ENCODE measurements around the gene MAG. TPM values are rescaled to one million over a fixed set of nuclear protein-coding genes. Genes with fewer than 3 reads are reported as not detected.

MAG gene
- total RNA-seq, 1 experiment from 2014 or later, result 0.41 TPM

GRCh38 chr19:35274323-35274722, 17.6 kb upstream of the MAG start:
- Histone ChIP-seq H3K4me3 (ENCODE audit: low read depth, low read length) (no peak overlapping the region), H3K27me3 (replicated peaks; ENCODE audit: control insufficient read depth, insufficient read depth, low read length) (no peaks in the 10 kb centered on the region), H3K9me3 (no peaks in the 10 kb centered on the region), H3K36me3 (ENCODE audit: control insufficient read depth, insufficient read depth, low read length) (peaks cover 4% of the 10 kb centered on the region; the same call in 1 of the 2 replicates), H3K4me1 (peaks cover 6% of the 10 kb centered on the region)
- DNase-seq, result no peak
- no peak for TF ChIP-seq CTCF (IDR thresholded peaks at IDR 0.05; ENCODE audit: insufficient read depth in 1 of 2, low read depth in 1 of 2, low read length in 1 of 2, severe bottlenecking in 1 of 2, unreplicated experiment in 1 of 2)
- no peak overlapping the region for H3K27ac Mint-ChIP-seq (ENCODE audit: unreplicated experiment)
- intact Hi-C loops (cut with micrococcal nuclease; ENCODE audit: unreplicated experiment), result no loop called here
- CTCF ChIA-PET, result no interaction called here
- H3K4me1 Mint-ChIP-seq (ENCODE audit: low read depth, unreplicated experiment), result no peaks in the 10 kb centered on the region
- no peaks in the 10 kb centered on the region for H3K27me3 Mint-ChIP-seq (ENCODE audit: insufficient read depth, unreplicated experiment)
- BruUV-seq (replicated peaks), result no TSS peak
- peaks cover 74% of the 10 kb centered on the region for H3K36me3 Mint-ChIP-seq (ENCODE audit: insufficient read depth, unreplicated experiment)
- no peaks in the 10 kb centered on the region for H3K9me3 Mint-ChIP-seq (ENCODE audit: unreplicated experiment)
- POLR2A ChIA-PET, result no interaction called here
- H3K4me3 Mint-ChIP-seq (ENCODE audit: unreplicated experiment), result no peak overlapping the region

- POLR2A ChIA-PET, result no interaction called here
- BruUV-seq (replicated peaks), result no TSS peak
- DNase-seq, result no peak
- no peak for TF ChIP-seq CTCF (IDR thresholded peaks at IDR 0.05; ENCODE audit: insufficient read depth in 1 of 2, low read depth in 1 of 2, low read length in 1 of 2, severe bottlenecking in 1 of 2, unreplicated experiment in 1 of 2)
- Mint-ChIP-seq H3K27me3 (ENCODE audit: insufficient read depth, unreplicated experiment) (no peaks in the 10 kb centered on the region), H3K9me3 (ENCODE audit: unreplicated experiment) (no peaks in the 10 kb centered on the region), H3K4me3 (ENCODE audit: unreplicated experiment) (no peak overlapping the region), H3K27ac (ENCODE audit: unreplicated experiment) (peak overlapping the region; percentile 12), H3K4me1 (ENCODE audit: low read depth, unreplicated experiment) (no peaks in the 10 kb centered on the region), H3K36me3 (ENCODE audit: insufficient read depth, unreplicated experiment) (peaks cover 58% of the 10 kb centered on the region)
- Histone ChIP-seq H3K4me3 (ENCODE audit: low read depth, low read length) (no peak overlapping the region), H3K4me1 (no peaks in the 10 kb centered on the region), H3K27me3 (replicated peaks; ENCODE audit: control insufficient read depth, insufficient read depth, low read length) (no peaks in the 10 kb centered on the region), H3K36me3 (ENCODE audit: control insufficient read depth, insufficient read depth, low read length) (no peaks in the 10 kb centered on the region), H3K9me3 (no peaks in the 10 kb centered on the region)
- intact Hi-C loops (cut with micrococcal nuclease; ENCODE audit: unreplicated experiment), result no loop called here
- CTCF ChIA-PET, result interaction anchor here (0.6 kb wide), 1 partner anchor 229 kb away, joined by 3 read pairs; no protein-coding TSS in a partner anchor
Measured at GRCh38 chr19:35276706-35277281, 15.2 kb upstream of the MAG start.

GRCh38 chr19:35278578-35279284, 13.2 kb upstream of the MAG start:
- H3K27ac Mint-ChIP-seq (ENCODE audit: unreplicated experiment), result no peak overlapping the region
- H3K36me3 Mint-ChIP-seq (ENCODE audit: insufficient read depth, unreplicated experiment), result peaks cover 53% of the 10 kb centered on the region
- CTCF ChIA-PET, result no interaction called here

More at GRCh38 chr19:35278578-35279284, 13.2 kb upstream of the MAG start:
- Histone ChIP-seq H3K4me1 (no peaks in the 10 kb centered on the region), H3K4me3 (ENCODE audit: low read depth, low read length) (no peak overlapping the region), H3K27me3 (replicated peaks; ENCODE audit: control insufficient read depth, insufficient read depth, low read length) (no peaks in the 10 kb centered on the region), H3K36me3 (ENCODE audit: control insufficient read depth, insufficient read depth, low read length) (no peaks in the 10 kb centered on the region), H3K9me3 (no peaks in the 10 kb centered on the region)
- Mint-ChIP-seq H3K27me3 (ENCODE audit: insufficient read depth, unreplicated experiment) (peaks cover 4% of the 10 kb centered on the region), H3K9me3 (ENCODE audit: unreplicated experiment) (no peaks in the 10 kb centered on the region), H3K4me3 (ENCODE audit: unreplicated experiment) (no peak overlapping the region), H3K4me1 (ENCODE audit: low read depth, unreplicated experiment) (peaks cover 8% of the 10 kb centered on the region)
- POLR2A ChIA-PET, result no interaction called here
- TF ChIP-seq CTCF (IDR thresholded peaks at IDR 0.05; ENCODE audit: insufficient read depth in 1 of 2, low read depth in 1 of 2, low read length in 1 of 2, severe bottlenecking in 1 of 2, unreplicated experiment in 1 of 2), result no peak
- no TSS peak for BruUV-seq (replicated peaks)
- intact Hi-C loops (cut with micrococcal nuclease; ENCODE audit: unreplicated experiment), result no loop called here
- DNase-seq, result no peak
